SK-N-SH (cell line): ENCODE data around the gene ELAC1.

Source experiments
- EP300 ChIP-seq, 2 experiments: IDR thresholded peaks; 2 replicates each; pipeline versions ENCODE4 v1.4.0 to v1.6.1; 2012; ENCODE audit warnings: borderline replicate concordance in 1 of 2, low read depth in 1 of 2, low read length in 1 of 2
- EZH2phosphoT487 ChIP-seq: fragments of 200-600 bp; sonication (generic); IDR thresholded peaks from 2 replicates; pipeline ENCODE4 v1.6.1; 2017; ENCODE audit warnings: low read depth, mixed run types, mild to moderate bottlenecking, antibody characterized with exemption, moderate library complexity, borderline replicate concordance
- GABPA ChIP-seq: IDR thresholded peaks from 2 replicates; pipeline ENCODE4 v1.4.0; 2012; ENCODE audit warnings: low read depth, mild to moderate bottlenecking
- MXI1 ChIP-seq: IDR thresholded peaks from 2 replicates; pipeline ENCODE4 v1.6.1; 2012; ENCODE audit warnings: mild to moderate bottlenecking, low read depth, low read length, improper control_type of control experiment
- NRF1 ChIP-seq: IDR thresholded peaks from 2 replicates; pipeline ENCODE4 v1.6.1; 2012; ENCODE audit warnings: low read depth, mild to moderate bottlenecking, low read length
- SIN3A ChIP-seq: IDR thresholded peaks from 2 replicates; pipeline ENCODE4 v1.6.1; 2012; ENCODE audit warnings: low read depth, mild to moderate bottlenecking, low read length, moderate library complexity, borderline replicate concordance
- TAF1 ChIP-seq: IDR thresholded peaks from 2 replicates; pipeline ENCODE4 v1.6.1; 2012; ENCODE audit warnings: low read depth, mild to moderate bottlenecking, low read length, moderate library complexity, borderline replicate concordance
- YY1 ChIP-seq: IDR thresholded peaks from 2 replicates; pipeline ENCODE4 v1.4.0; 2012; ENCODE audit warnings: low read depth, mild to moderate bottlenecking
- TF ChIP-seq, protein P1 (sequence below): fragments of 150-350 bp; IDR thresholded peaks from 2 replicates; pipeline ENCODE4 v1.6.1; 2017; ENCODE audit warnings: antibody characterized with exemption, low read length, low read depth, borderline replicate concordance
- TF ChIP-seq, protein P2 (sequence below): fragments of 200-600 bp; sonication (generic); IDR thresholded peaks from 2 replicates; pipeline ENCODE4 v1.6.1; 2017; ENCODE audit warnings: antibody characterized with exemption, mild to moderate bottlenecking, moderate library complexity
- TF ChIP-seq, protein P3 (sequence below): IDR thresholded peaks from 2 replicates; pipeline ENCODE4 v1.4.0; 2012; ENCODE audit warnings: low read depth

DNA sequence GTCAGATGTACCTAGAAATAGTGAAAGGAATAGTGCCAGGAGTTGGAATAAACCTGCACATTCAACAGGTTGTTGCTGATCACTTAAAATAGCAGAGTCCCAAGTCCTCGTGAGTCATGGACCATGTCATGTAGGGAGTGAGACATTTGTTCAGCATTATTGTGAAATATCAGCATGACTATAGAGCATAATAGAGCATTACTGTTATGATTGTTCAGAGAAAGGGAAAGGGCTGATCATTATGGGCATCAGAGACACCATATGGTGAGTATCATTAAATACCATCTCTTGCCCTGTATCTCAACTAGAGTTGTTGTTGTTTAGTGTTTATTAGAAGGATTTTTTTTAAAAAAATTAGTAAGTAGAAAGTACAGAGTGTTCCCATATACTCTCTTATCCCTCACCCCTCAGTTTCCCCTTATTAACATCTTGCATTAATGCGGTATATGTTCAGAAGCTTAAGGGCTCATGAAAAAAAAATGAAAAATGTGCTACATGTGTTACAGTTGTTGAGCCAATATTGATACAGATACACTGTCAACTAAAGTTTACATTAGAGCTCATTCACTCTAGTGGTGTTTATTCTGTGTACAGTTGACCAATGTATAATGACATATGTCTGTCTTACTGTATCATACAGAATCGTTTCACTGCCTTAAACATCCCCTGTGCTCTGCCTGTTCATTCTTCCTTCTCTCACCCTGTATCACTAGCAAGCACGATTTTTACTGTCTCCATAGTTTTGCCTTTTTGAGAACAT, 5.7 kb downstream of the ELAC1 start:
- TF ChIP-seq MXI1 (no peak), SIN3A (no peak), EZH2phosphoT487 (no peak), GABPA (no peak), YY1 (no peak), NRF1 (no peak), TAF1 (no peak), EP300 (IDR thresholded peaks at IDR 0.05; ENCODE audit: borderline replicate concordance in 1 of 2, low read depth in 1 of 2, low read length in 1 of 2) (no peak)
- TF ChIP-seq, protein P1, sequence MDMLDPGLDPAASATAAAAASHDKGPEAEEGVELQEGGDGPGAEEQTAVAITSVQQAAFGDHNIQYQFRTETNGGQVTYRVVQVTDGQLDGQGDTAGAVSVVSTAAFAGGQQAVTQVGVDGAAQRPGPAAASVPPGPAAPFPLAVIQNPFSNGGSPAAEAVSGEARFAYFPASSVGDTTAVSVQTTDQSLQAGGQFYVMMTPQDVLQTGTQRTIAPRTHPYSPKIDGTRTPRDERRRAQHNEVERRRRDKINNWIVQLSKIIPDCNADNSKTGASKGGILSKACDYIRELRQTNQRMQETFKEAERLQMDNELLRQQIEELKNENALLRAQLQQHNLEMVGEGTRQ: no peak
- TF ChIP-seq, protein P2, sequence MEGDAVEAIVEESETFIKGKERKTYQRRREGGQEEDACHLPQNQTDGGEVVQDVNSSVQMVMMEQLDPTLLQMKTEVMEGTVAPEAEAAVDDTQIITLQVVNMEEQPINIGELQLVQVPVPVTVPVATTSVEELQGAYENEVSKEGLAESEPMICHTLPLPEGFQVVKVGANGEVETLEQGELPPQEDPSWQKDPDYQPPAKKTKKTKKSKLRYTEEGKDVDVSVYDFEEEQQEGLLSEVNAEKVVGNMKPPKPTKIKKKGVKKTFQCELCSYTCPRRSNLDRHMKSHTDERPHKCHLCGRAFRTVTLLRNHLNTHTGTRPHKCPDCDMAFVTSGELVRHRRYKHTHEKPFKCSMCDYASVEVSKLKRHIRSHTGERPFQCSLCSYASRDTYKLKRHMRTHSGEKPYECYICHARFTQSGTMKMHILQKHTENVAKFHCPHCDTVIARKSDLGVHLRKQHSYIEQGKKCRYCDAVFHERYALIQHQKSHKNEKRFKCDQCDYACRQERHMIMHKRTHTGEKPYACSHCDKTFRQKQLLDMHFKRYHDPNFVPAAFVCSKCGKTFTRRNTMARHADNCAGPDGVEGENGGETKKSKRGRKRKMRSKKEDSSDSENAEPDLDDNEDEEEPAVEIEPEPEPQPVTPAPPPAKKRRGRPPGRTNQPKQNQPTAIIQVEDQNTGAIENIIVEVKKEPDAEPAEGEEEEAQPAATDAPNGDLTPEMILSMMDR: no peak
- TF ChIP-seq, protein P3, sequence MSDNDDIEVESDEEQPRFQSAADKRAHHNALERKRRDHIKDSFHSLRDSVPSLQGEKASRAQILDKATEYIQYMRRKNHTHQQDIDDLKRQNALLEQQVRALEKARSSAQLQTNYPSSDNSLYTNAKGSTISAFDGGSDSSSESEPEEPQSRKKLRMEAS: no peak
